Erythroblast (primary cell): ENCODE results near the gene LRIG2.

ENCODE experiments used
- GATA1 ChIP-seq: IDR thresholded peaks from 2 replicates; pipeline ENCODE4 v1.6.1; 2011; ENCODE audit warnings: low read depth, mild to moderate bottlenecking, control low read depth, low read length, moderate library complexity
- POLR2A ChIP-seq: IDR thresholded peaks from 2 replicates; pipeline ENCODE4 v1.6.1; 2011; ENCODE audit warnings: mild to moderate bottlenecking, low read length

- TF ChIP-seq POLR2A (no peak), GATA1 (no peak)
Measured at GRCh38 chr1:113168946-113169345, 95.9 kb downstream of the LRIG2 start.
